Measurements from ENCODE around the gene XKR3. TPM values are rescaled to one million over a fixed set of nuclear protein-coding genes. Genes with fewer than 3 reads are reported as not detected.
"Not testable (repeated sequence)": the region's sequence is repeated elsewhere in the genome, so short reads cannot be mapped to it uniquely, and the experiment has no call there.

Gene XKR3
- total RNA-seq, 2 donors from 2014 or later: not detected

DNA sequence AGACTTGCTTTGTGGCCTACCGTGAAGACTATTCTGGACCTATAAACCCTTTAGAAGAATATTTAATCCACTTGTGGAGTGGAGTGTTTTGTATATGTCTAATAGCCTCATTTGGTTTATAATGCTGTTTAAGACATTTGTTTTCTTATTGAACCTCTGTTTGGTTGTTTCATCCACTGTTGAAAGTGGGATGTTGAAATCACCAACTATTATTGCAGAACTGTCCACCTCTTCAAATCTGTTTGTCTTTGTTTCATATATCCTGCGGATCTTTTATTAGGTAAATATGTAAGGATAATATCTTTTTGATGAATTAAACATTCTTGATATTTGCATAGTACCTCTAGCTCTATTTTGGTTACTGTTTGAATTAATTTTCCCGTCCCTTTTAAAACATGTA is 49.1 kb downstream of the XKR3 start:
- Histone ChIP-seq H3K9ac (ENCODE audit: extremely low read depth, low read length, poor library complexity, severe bottlenecking) (no peak overlapping the region), H3K4me3 (ENCODE audit: low read length) (no peak overlapping the region), H3K36me3 (ENCODE audit: control insufficient read depth, insufficient read depth, low read length) (no peaks in the 10 kb centered on the region), H3K9me3 (ENCODE audit: control insufficient read depth, low read length) (peaks cover 63% of the 10 kb centered on the region), H3K27ac (ENCODE audit: low read depth, low read length) (no peak overlapping the region), H3K27me3 (ENCODE audit: control insufficient read depth, insufficient read depth, low read length, poor library complexity, severe bottlenecking) (no peaks in the 10 kb centered on the region), H3K4me1 (ENCODE audit: control insufficient read depth, insufficient read depth, low read length) (no peaks in the 10 kb centered on the region)
- WGBS, 2 experiments (ENCODE audit: insufficient coverage in 1 of 2, insufficient read length in 1 of 2): 100% methylated on average over 1 of the region's 3 CpGs; no CpG with 5 or more reads in 1 of the 2 experiments
- DNase-seq: no peak
- H3K36me3 Mint-ChIP-seq (ENCODE audit: low read depth): no peaks in the 10 kb centered on the region
- no peaks in the 10 kb centered on the region for H3K27me3 Mint-ChIP-seq (ENCODE audit: insufficient read depth)
- no peak for TF ChIP-seq CTCF (conservative IDR thresholded peaks at IDR 0.05)
- H3K9me3 Mint-ChIP-seq: no peaks in the 10 kb centered on the region
- H3K4me1 Mint-ChIP-seq: peaks cover 8% of the 10 kb centered on the region
- H3K27ac Mint-ChIP-seq: no peak overlapping the region
- H3K4me3 Mint-ChIP-seq: no peak overlapping the region

DNA sequence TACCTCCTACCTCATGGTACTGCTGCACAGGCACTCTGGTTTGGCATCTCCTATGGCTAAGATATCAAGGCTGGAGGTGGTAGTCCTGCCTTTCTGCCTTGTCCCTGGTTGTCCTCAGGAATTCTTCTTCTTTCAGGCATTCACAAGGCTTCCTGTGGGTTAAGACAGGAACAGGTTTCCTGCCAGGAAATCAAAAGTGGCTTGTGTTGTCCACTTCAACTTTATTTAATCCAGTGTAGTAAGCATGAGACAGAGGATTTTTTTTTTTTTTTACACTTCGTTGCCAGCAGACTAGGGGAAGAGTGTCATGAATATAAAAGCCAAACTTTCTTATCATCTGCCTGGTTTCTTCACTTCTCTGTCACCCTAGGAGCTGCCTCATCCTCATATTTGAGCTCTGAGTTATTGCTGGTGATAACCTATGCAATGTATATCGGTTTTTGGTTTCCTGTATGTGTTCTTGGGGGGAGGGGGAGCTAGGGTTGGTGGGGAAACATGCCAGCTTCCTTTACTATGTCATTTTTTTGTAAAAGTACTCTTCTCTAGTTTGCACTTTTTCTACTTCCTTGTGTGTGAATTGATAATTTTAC is 50.2 kb downstream of the XKR3 start:
- Histone ChIP-seq H3K27me3 (ENCODE audit: control insufficient read depth, insufficient read depth, low read length, poor library complexity, severe bottlenecking) (no peaks in the 10 kb centered on the region), H3K9ac (ENCODE audit: extremely low read depth, low read length, poor library complexity, severe bottlenecking) (no peak overlapping the region), H3K4me3 (ENCODE audit: low read length) (no peak overlapping the region), H3K4me1 (ENCODE audit: control insufficient read depth, insufficient read depth, low read length) (no peaks in the 10 kb centered on the region), H3K9me3 (ENCODE audit: control insufficient read depth, low read length) (peaks cover 59% of the 10 kb centered on the region), H3K27ac (ENCODE audit: low read depth, low read length) (no peak overlapping the region), H3K36me3 (ENCODE audit: control insufficient read depth, insufficient read depth, low read length) (no peaks in the 10 kb centered on the region)
- H3K27ac Mint-ChIP-seq: no peak overlapping the region
- 25% methylated on average over 2 of the region's 2 CpGs; no CpG with 5 or more reads in 1 of the 2 experiments for WGBS, 2 experiments (ENCODE audit: insufficient coverage in 1 of 2, insufficient read length in 1 of 2)
- peaks cover 8% of the 10 kb centered on the region for H3K4me1 Mint-ChIP-seq
- TF ChIP-seq CTCF (conservative IDR thresholded peaks at IDR 0.05): no peak
- H3K36me3 Mint-ChIP-seq (ENCODE audit: low read depth): no peaks in the 10 kb centered on the region
- H3K9me3 Mint-ChIP-seq: no peaks in the 10 kb centered on the region
- no peak overlapping the region for H3K4me3 Mint-ChIP-seq
- no peaks in the 10 kb centered on the region for H3K27me3 Mint-ChIP-seq (ENCODE audit: insufficient read depth)
- no peak for DNase-seq

DNA sequence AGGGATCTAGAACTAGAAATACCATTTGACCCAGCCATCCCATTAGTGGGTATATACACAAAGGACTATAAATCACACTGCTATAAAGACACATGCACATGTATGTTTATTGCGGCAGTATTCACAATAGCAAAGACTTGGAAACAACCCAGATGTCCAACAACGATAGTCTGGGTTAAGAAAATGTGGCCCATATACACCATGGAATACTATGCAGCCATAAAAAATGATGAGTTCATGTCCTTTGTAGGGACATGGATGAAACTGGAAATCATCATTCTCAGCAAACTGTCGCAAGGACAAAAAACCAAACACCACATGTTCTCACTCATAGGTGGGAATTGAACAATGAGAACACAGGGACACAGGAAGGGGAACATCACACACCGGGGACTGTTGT is 53.6 kb downstream of the XKR3 start:
- H3K27ac ChIP-seq (ENCODE audit: low read depth, low read length); H3K27ac Mint-ChIP-seq; DNase-seq; H3K27me3 Mint-ChIP-seq (ENCODE audit: insufficient read depth); H3K36me3 Mint-ChIP-seq (ENCODE audit: low read depth); H3K4me1 ChIP-seq (ENCODE audit: control insufficient read depth, insufficient read depth, low read length); H3K9ac ChIP-seq (ENCODE audit: extremely low read depth, low read length, poor library complexity, severe bottlenecking); H3K4me3 Mint-ChIP-seq; H3K36me3 ChIP-seq (ENCODE audit: control insufficient read depth, insufficient read depth, low read length); H3K27me3 ChIP-seq (ENCODE audit: control insufficient read depth, insufficient read depth, low read length, poor library complexity, severe bottlenecking); H3K4me1 Mint-ChIP-seq; H3K4me3 ChIP-seq (ENCODE audit: low read length): not testable (repeated sequence)
- peaks cover 15% of the 10 kb centered on the region for H3K9me3 Mint-ChIP-seq
- WGBS, 2 experiments (ENCODE audit: insufficient coverage in 1 of 2, insufficient read length in 1 of 2): 72 to 79% methylated on average over 2 of the region's 4 CpGs
- peaks cover 31% of the 10 kb centered on the region for H3K9me3 ChIP-seq (ENCODE audit: control insufficient read depth, low read length)

GRCh38 chr22:16767927-16768326 is 57.3 kb downstream of the XKR3 start:
- H3K27ac Mint-ChIP-seq; H3K4me3 ChIP-seq (ENCODE audit: low read length); H3K27me3 Mint-ChIP-seq (ENCODE audit: insufficient read depth); H3K4me1 Mint-ChIP-seq; H3K36me3 ChIP-seq (ENCODE audit: control insufficient read depth, insufficient read depth, low read length); H3K4me3 Mint-ChIP-seq; H3K36me3 Mint-ChIP-seq (ENCODE audit: low read depth); H3K4me1 ChIP-seq (ENCODE audit: control insufficient read depth, insufficient read depth, low read length); H3K27me3 ChIP-seq (ENCODE audit: control insufficient read depth, insufficient read depth, low read length, poor library complexity, severe bottlenecking); H3K9ac ChIP-seq (ENCODE audit: extremely low read depth, low read length, poor library complexity, severe bottlenecking); DNase-seq; H3K27ac ChIP-seq (ENCODE audit: low read depth, low read length): not testable (repeated sequence)
- peaks cover 25% of the 10 kb centered on the region for H3K9me3 ChIP-seq (ENCODE audit: control insufficient read depth, low read length)
- H3K9me3 Mint-ChIP-seq: peaks cover 41% of the 10 kb centered on the region
- 86% methylated on average over 1 of the region's 2 CpGs; no CpG with 5 or more reads in 1 of the 2 experiments for WGBS, 2 experiments (ENCODE audit: insufficient coverage in 1 of 2, insufficient read length in 1 of 2)

- not testable (repeated sequence) for H3K9ac ChIP-seq (ENCODE audit: extremely low read depth, low read length, poor library complexity, severe bottlenecking); H3K27ac Mint-ChIP-seq; H3K4me1 ChIP-seq (ENCODE audit: control insufficient read depth, insufficient read depth, low read length); H3K27me3 Mint-ChIP-seq (ENCODE audit: insufficient read depth); H3K4me3 Mint-ChIP-seq; H3K4me1 Mint-ChIP-seq; H3K36me3 ChIP-seq (ENCODE audit: control insufficient read depth, insufficient read depth, low read length); DNase-seq; H3K27me3 ChIP-seq (ENCODE audit: control insufficient read depth, insufficient read depth, low read length, poor library complexity, severe bottlenecking); H3K27ac ChIP-seq (ENCODE audit: low read depth, low read length); H3K36me3 Mint-ChIP-seq (ENCODE audit: low read depth); H3K4me3 ChIP-seq (ENCODE audit: low read length)
- H3K9me3 Mint-ChIP-seq: peaks cover 81% of the 10 kb centered on the region
- 20 to 53% methylated on average over 1 of the region's 2 CpGs for whole genome bisulfite sequencing, 2 experiments (ENCODE audit: insufficient coverage in 1 of 2, insufficient read length in 1 of 2)
- peaks cover 25% of the 10 kb centered on the region for H3K9me3 ChIP-seq (ENCODE audit: control insufficient read depth, low read length)
Measured at GRCh38 chr22:16762224-16762623, 63.0 kb downstream of the XKR3 start.

DNA sequence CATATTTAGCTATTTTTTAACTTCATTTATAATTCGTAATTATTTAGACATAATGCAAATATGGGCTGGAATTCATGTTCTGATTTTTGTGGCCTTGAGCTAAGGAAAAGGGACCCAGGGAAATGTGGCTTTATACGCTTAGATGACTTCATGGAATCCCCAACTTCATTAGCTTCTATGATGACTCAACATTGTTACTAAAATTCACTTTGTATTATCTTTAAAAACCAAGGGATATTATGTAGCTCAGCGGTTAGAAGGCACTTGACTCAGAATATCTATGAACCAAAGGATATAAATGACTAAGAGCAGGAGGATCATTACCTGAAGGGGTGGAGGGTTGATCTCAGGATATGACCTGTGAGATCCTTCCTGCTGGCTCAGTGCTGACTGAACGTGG is 64.8 kb downstream of the XKR3 start:
- peaks cover 19% of the 10 kb centered on the region for H3K9me3 ChIP-seq (ENCODE audit: control insufficient read depth, low read length)
- not testable (repeated sequence) for H3K4me3 Mint-ChIP-seq; H3K36me3 Mint-ChIP-seq (ENCODE audit: low read depth); H3K4me1 Mint-ChIP-seq; H3K4me3 ChIP-seq (ENCODE audit: low read length); H3K4me1 ChIP-seq (ENCODE audit: control insufficient read depth, insufficient read depth, low read length); DNase-seq; H3K27me3 ChIP-seq (ENCODE audit: control insufficient read depth, insufficient read depth, low read length, poor library complexity, severe bottlenecking); H3K36me3 ChIP-seq (ENCODE audit: control insufficient read depth, insufficient read depth, low read length); H3K9ac ChIP-seq (ENCODE audit: extremely low read depth, low read length, poor library complexity, severe bottlenecking); H3K27ac ChIP-seq (ENCODE audit: low read depth, low read length); H3K27ac Mint-ChIP-seq; H3K27me3 Mint-ChIP-seq (ENCODE audit: insufficient read depth)
- 52 to 80% methylated on average over 1 to 3 of the region's 4 CpGs for WGBS, 2 experiments (ENCODE audit: insufficient coverage in 1 of 2, insufficient read length in 1 of 2)
- H3K9me3 Mint-ChIP-seq: peaks cover 80% of the 10 kb centered on the region
